Stimulated activated naive CD4-positive, alpha-beta T cell treated with Interleukin-2 at 50 U/mL for 16 hours (primary cell): Measurements from ENCODE around the gene GEMIN7.

Source experiments
- DNase-seq: peaks from one replicate; lab custom pipeline; 2025; lab: John Stamatoyannopoulos, UW

Gene GEMIN7

DNA sequence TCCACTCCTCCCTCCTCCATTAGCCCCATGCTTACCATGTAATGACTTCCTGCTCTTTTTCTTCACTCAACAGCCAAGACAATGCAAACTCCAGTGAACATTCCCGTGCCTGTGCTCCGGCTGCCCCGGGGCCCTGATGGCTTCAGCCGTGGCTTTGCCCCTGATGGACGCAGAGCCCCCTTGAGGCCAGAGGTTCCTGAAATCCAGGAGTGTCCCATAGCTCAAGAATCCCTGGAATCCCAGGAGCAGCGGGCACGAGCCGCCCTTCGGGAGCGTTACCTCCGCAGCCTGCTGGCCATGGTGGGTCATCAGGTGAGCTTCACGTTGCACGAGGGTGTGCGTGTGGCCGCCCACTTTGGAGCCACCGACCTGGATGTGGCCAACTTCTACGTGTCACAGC, 11.0 kb downstream of the GEMIN7 start:
- DNase-seq: no peak

- DNase-seq: no peak
Observed at GRCh38 chr19:45090606-45091005, 11.5 kb downstream of the GEMIN7 start.

GRCh38 chr19:45091031-45091923, 12.2 kb downstream of the GEMIN7 start:
- peak; percentile 90 for DNase-seq

DNA sequence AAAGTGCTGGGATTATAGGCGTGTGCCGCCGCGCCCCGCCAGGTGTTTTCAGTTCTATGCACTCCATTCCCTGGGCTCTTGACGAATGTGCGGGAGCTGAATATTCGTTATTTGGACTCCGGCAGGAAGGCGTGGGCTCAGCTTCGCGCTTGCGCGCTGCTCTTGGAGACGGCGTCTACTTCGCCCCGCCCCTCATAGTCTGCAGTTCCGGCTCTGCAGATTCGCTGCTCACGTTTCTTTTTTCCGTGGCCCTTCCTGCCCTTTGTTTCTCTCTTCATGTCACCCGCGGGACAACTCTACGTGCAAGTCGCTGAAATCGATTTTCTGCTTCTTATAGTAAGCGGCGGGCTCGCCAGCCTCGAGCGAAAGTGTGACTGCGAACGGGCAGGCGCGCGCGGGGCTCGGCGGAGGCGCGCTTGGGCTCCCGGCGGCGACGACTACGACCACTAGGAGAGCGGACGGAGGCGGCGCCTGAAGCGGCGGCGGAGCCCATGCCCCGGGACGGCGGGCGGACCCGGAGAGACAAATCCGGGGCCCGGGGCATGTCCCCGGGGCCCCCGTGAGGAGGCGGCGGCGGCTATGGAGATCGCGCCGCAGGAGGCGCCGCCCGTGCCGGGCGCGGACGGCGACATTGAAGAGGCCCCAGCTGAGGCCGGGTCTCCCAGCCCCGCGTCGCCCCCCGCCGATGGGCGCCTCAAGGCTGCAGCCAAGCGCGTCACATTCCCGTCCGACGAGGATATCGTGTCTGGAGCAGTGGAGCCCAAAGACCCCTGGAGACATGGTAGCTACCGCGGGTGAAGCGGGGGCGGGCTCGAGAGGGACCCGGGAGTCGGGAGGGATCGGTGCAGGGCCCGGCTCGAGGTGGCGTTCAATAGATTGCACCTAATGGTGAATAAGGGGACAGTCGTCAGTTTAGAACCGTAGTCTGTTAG, 14.0 kb downstream of the GEMIN7 start, which contains the start of gene PPP1R37:
Gene PPP1R37, plus strand, starts transcription at position 433 of the 932 bp plus-strand sequence. Its CDS starts 147 bp downstream, at position 580.
- peak; percentile 90 for DNase-seq

DNA sequence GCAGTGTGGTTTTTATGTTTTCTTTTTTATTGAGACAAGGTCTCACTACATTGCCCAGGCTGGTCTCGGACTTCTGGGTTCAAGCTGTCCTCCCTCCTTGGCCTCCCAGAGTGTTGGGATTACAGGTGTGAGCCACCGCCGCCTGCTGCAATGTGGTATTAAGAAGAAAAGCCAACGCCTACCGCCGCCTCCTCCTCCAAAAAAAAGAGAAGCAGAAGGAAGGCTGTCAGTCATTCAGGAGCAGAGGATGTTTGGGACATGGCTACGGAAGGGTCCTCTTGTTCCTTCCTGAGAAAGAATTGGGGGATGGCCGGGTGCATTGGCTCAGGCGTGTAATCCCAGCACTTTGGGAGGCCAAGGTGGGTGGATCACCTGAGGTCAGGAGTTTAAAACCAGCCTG, 15.1 kb downstream of the GEMIN7 start:
- no peak for DNase-seq

GRCh38 chr19:45094707-45095106, 15.6 kb downstream of the GEMIN7 start:
- DNase-seq: no peak

GRCh38 chr19:45095496-45096413, 16.7 kb downstream of the GEMIN7 start:
- no peak for DNase-seq

DNA sequence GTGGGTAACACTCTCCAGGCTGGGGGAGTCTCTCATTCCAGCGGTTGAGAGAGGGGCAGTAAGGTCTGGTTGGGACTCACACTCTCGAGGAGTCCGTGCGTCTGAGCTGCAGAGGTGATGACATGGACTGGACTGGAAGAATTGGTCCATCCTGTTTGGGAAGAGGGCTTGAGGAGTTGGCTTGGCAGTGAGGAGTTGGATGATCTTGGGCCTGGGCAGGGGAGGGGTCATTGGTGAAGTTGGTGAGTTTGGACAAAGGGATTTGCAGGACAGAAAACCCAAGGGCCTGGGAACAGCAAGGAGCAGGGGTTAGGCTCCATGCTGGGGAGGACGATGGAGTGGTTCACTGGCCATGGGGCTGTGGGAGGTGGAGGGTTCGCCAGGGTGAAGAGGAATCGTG, 17.6 kb downstream of the GEMIN7 start:
- DNase-seq: no peak

GRCh38 chr19:45097450-45097775, 18.4 kb downstream of the GEMIN7 start:
- no peak for DNase-seq

DNA sequence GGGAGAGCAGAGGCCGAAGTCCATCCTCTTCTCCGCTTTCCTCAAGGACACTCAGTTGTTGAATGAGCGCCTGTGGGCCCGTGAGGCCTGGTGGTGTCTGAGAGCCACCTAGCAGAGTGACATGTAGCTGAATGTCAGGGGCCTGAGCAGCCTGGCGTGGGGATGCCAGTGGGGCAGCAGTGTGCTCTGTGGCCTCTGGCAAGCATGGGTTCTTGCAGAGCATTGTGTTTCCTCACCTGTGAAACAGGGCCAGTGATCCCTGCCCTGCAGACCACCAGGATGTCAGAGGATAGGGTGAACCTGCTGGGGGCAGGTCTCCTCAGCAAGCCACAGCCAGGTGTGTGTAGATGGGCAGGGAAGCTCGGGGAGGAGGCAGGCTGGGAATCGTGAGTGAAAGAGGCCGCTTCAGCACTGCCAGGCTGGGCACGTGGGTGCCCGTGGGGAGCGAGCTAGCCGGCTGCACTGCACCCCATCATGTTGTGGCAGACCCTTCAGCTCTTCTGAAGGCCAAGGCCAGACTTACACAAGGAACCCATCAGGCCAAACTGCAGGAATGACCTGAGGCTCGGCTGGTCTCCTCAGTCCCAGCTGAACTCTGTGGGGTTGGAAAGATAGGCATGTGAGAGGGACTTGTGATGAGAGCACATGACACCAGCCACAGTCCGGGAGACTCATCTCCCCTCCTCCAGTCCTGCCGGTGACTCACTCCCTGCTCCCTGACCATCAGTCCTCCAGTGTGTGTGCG, 18.9 kb downstream of the GEMIN7 start:
- no peak for DNase-seq

- no peak for DNase-seq
Observed at GRCh38 chr19:45098521-45099466, 19.7 kb downstream of the GEMIN7 start.

DNA sequence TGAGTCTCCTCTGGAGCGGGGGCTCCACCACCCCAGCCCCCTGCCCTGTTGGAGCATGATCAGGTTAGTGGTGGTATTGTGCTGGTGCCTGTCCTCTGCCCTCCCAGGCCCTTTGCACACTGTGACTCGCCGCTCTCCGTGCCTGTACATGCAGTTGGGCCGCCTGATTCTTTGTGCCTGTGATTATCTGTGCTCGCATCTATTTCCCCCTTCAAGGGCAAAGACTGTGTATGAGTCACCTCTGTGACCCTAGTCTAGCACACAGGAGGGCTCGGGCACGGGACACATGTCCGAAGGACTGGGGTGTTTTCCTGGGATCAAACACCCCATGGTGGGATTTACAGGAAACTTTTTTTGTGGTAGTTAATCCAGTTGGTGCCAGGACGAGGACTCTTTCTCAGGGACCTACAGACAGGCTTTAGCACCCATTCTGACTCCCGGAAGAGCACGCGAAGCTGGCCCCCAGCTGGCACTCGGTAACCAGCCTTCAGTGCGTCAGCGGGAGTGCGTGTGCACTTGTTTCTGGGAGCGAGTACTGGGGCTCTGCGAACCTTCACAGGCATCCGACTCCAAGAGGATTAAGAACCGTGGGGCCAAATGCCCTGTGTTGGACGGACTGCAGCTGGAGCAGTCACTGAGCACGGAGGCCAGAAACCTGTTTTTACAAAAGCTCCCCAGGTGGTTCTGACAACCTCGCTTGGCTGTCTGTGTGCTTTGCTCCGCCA, 20.6 kb downstream of the GEMIN7 start:
- DNase-seq: no peak

- DNase-seq: no peak
Observed at GRCh38 chr19:45100201-45100600, 21.1 kb downstream of the GEMIN7 start.

GRCh38 chr19:45100846-45101252, 21.8 kb downstream of the GEMIN7 start:
- DNase-seq: no peak

- no peak for DNase-seq
Observed at GRCh38 chr19:45101806-45102205, 22.7 kb downstream of the GEMIN7 start.

- no peak for DNase-seq
Observed at GRCh38 chr19:45102481-45102880, 23.4 kb downstream of the GEMIN7 start.

- peak; percentile 22 for DNase-seq
Observed at GRCh38 chr19:45103156-45103507, 24.1 kb downstream of the GEMIN7 start.

DNA sequence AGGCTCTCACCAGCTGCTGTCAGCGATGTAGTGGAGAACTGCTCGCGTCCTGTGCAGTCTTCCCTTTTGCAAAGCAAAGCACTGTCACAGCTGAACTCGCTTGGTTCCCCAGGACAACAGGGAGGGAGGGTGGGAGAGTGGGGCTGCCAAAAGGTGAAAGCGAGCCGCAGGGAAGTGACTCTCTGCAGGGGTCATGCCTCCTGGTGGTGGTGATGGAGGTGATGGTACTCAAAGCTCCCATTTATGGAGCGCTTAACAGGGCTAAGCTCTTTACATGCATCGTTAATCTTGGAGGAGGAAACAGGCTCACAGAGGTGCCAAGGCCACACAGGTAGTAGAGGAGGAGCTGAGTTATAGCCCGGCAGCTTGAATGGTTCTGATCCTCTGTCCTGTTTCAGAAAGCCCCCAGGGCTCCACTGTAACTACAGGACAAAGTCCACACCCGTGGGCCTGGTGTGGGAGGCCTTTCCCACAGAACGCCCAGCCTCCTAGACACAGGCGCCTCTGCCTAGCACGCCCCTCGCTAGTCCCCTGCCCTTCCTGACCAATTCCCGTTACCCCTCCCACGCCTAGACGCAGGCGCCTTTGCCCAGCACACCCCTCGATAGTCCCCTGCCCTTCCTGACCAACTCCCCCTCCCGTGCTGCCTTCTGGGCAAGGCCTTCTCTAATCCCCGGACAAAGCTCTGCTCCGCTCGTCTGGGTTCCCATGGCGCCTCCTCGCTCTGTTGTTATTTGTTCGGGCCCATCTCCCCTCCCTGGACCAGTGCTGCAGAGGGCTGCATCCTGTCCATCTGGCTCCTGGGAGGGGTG, 24.7 kb downstream of the GEMIN7 start:
- no peak for DNase-seq
